Right ventricle myocardium superior (tissue), 1 donor: ENCODE data around the gene COA7. TPM values are rescaled to one million over a fixed set of nuclear protein-coding genes. Genes with fewer than 3 reads are reported as not detected.
"Not testable (repeated sequence)": the region's sequence is repeated elsewhere in the genome, so short reads cannot be mapped to it uniquely, and the experiment has no call there.

Source experiments
- ATAC-seq: fragments of 200-7000 bp; cut with Tn5 transposase; one replicate; pipeline ENCODE4 v1.9.1; 2020; ENCODE audit warnings: mild to moderate bottlenecking; ENCODE audit not compliant: poor library complexity
- DNase-seq: peaks from one replicate; pipeline ENCODE4 v3.0.0-alpha.2; 2020
- intact Hi-C: fragments of 100-400 bp; cut with DNase I; formaldehyde crosslinking; loops from one replicate; pipeline ENCODE4 v1.11.2; 2022
- long read RNA-seq: library from polyadenylated mRNA; unstranded; transcript quantifications from one replicate; pipeline ENCODE4 v2.0.0, GENCODE V29; 2021
- total RNA-seq: library from RNA; stranded (reverse); fragmentation: NEBNext Ultra II Directional; extraction: Animal tissue kit (Norgen Biotek cat#: 25700); gene quantifications from one replicate; pipeline ENCODE4 v1.2.1, GENCODE V29; 2021
- donor health status: DM: no; HTN: yes; CAD: no; lungs with severe emphysema.

Gene COA7
- total RNA-seq, result 18.6 TPM
- long read RNA-seq, full-length matches to known transcripts, result 12 of 14 reads
- long read RNA-seq, partial matches to known transcripts, result 0 of 14 reads
- long read RNA-seq, other reads (novel, unspliced or antisense), result 2 of 14 reads

DNA sequence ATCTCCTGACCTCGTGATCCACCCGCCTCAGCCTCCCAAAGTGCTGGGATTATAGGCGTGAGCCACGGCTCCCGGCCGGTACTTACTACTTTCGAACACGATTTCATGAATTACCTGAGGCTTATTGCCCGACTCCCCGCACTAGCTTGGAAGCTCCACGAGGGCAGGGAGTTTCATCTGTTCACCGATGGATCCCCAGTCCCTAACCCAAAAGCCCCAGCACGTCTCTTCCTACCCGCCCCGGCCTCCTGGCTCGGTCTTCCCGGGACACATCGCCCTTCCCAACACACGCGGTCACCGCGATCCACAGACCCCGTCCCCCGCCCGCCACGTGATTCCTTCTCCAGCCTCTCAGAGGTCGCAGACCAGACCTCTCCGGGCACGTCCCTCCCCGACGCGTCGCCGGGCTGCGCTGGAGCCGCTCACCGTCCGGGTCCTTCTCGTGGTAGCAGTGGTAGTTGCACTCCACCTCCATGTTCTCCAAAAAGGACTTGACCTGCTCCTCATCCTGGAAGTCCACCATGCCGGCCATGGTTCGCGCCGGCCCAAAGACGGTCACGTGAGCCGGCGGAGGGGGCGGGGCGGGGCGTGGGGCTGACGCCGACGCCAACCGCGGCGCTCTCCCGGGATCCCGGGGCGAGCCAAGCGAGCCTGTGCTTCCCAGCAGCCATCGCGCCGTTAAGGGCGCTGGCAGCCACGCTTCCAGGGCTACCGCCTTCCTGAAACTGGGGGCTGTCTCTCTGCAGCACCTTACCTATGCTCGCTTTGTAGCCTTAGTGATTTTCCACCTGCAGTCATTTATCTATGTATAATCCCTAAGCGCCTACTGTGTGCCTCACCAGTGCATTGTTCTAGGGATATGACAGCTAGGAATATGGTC lies at the start of gene COA7:
COA7 (minus strand) TSS at position 553 of the 880 bp plus-strand sequence; CDS start at position 532, 21 bp downstream.
- DNase-seq (peak; percentile 93), ATAC-seq (peak; percentile 91)
- intact Hi-C loops, result no loop called here

DNA sequence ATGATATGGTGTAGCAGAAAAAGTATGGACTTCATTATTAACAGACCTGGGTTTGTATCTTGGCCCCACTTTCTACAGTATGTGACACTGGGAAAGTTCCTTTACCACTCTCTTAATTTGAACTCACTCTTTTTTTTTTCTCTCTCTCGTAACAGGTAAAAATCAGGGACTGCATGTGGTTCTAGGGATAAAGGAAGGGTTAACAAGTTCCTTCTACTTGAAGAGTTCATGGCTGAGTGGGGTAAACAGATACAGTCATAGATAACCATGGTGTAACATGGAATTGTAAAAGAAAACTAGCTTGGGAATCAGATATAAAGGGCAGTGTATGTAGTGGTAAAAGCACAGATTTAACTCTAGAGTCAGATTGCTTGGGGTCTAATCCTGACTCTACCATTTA lies 49.3 kb upstream of the COA7 start:
- intact Hi-C loops, result no loop called here
- DNase-seq, result no peak

DNA sequence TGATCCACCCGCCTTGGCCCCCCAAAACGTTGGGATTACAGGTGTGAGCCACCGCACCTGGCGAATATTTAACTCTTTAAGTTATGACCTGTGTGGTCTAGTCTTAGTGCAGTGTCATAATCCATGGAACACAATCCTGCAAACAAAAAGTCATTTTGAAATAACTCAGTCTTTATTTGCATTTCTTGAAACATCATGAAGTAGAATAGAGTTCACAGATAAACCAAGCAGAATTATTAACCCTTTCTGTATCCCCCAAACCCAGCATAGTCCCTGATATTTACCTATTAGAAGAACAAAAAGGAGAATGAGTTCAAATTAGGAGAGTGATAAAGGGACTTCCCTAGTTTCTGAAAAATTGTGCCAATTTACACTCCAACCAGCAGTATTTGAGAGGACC lies 48.0 kb upstream of the COA7 start:
- DNase-seq, result no peak
- ATAC-seq, result no peak
- intact Hi-C loops, result no loop called here

More for the DNA sequence above, 49.3 kb upstream of the COA7 start:
- no peak for ATAC-seq

DNA sequence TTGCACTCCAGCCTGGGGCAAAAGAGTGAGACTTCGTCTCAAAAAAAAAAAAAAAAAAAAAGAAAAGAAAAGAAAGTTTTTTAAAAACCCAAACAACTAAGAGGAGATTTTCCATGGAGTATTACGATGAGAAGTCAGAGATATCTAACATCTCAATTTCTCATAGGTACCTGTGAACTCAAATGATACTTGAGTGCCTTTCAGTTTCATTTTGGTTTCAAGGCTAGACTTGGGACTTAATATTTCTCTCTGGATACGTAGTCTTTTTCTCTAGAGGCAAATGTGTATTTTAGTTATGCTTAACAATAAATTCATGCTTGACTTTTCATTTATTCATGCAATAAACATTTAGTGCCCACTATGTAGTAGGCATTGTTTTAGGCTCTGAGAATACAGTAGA lies 43.1 kb upstream of the COA7 start:
- ATAC-seq, result no peak

DNA sequence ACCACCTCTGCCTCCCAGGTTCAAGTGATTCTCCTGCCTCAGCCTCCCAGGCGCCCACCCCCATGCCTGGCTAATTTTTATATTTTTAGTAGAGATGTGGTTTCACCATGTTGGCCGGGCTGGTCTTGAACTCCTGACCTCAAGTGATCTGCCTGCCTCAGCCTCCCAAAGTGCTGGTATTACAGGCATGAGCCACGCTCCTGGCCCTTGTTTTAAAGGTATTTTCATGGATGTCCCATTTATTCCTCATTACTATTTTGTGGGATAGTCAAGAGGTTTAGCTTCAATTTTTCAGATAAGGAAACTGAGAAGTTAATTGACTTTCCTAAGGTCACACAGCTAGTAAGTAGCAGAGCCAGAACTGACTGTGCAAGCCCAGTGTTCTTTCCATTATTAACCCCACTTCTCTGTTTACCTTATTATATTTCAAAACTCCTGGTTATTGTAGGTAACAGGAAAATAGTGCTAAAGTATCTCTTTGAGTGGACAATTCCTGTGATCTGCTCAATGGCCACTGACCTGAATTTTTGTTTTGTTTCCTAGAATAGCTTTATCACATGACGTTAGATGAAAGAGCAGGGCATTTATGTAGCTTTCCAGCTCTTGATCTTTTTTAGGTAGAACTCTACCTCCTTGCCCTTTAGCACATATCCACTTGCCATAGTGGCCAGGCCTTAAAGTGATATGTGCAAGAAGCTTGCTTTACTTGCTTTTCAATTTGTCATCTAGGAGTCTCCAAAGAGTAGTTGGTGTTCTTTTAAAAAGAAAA lies 41.7 kb upstream of the COA7 start:
- intact Hi-C loops, result no loop called here
- ATAC-seq, result peak; percentile 41
- DNase-seq, result no peak

More for the DNA sequence above, 43.1 kb upstream of the COA7 start:
- intact Hi-C loops, result no loop called here
- DNase-seq, result no peak

DNA sequence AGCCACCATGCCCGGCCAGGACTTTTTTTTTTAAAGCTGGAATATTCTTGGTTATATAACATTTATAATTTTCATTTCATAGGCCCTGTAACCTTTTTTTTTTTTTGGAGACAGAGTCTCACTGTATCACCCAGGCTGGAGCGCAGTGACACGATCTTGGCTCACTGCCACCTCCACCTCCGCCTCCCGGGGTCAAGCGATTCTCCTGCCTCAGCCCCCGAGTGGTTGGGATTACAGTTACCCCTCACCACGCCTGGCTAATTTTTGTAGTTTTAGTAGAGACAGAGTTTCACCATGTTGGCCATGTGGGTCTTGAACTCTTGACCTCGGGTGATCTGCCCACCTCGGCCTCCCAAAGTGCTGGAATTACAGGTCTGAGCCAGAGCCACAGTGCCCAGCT lies 40.7 kb upstream of the COA7 start:
- intact Hi-C loops, result no loop called here
- DNase-seq, result peak; percentile 46
- ATAC-seq, result peak; percentile 38

DNA sequence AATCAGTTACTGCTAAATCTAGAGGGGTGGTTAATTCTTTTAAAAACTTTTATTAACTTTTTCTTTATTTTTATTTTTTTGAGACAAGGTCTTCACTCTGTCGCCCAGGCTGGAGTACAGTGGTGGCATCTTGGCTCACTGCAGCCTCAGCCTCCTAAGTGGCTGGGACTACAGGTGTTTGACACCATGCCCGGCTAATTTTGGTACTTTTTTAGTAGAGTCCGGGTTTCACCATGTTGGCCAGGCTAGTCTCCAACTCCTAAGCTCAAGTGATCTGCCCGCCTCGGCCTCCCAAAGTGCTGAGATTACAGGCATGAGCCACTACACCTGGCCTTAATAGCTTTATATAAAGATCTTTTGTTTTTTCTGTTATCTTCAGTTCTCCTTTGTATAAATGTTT lies 40.0 kb upstream of the COA7 start:
- intact Hi-C loops, result no loop called here
- peak; percentile 48 for ATAC-seq
- DNase-seq, result no peak

DNA sequence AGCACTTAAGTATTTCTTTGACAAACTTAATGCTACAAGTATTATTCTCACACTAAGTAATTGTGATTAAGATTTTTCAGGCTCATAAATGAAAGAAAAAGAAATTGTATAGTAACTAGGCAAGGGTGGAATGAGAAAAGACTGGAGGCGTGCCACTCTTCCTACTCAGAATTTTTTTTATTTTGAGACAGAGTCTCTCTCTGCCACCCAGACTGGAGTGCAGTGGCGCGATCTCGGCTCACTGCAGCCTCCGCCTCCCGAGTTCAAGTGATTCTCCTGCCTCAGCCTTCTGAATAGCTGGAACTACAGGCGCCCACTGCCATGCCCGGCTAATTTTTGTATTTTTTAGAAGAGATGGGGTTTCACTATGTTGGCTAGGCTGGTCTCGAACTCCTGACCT lies 37.2 kb upstream of the COA7 start:
- ATAC-seq, DNase-seq, intact Hi-C loops: not testable (repeated sequence)

DNA sequence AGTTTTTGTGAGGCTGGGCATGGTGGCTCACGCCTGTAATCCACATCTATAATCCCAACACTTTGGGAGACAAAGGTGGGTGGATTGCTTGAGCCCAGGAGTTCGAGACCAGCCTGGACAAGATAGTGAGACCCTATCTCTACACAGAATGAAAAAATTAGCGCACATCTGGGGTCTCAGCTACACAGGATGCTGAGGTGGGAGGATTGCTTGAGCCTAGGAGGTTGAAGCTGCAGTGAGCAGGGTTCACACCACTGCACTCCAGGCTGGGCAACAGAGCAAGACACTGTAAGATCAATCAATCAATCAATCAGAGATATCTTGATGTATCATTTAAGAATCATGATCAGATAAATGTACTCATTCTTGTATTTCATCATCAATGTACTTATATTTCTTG lies 35.2 kb upstream of the COA7 start:
- no peak for DNase-seq
- intact Hi-C loops, result no loop called here
- ATAC-seq, result no peak

DNA sequence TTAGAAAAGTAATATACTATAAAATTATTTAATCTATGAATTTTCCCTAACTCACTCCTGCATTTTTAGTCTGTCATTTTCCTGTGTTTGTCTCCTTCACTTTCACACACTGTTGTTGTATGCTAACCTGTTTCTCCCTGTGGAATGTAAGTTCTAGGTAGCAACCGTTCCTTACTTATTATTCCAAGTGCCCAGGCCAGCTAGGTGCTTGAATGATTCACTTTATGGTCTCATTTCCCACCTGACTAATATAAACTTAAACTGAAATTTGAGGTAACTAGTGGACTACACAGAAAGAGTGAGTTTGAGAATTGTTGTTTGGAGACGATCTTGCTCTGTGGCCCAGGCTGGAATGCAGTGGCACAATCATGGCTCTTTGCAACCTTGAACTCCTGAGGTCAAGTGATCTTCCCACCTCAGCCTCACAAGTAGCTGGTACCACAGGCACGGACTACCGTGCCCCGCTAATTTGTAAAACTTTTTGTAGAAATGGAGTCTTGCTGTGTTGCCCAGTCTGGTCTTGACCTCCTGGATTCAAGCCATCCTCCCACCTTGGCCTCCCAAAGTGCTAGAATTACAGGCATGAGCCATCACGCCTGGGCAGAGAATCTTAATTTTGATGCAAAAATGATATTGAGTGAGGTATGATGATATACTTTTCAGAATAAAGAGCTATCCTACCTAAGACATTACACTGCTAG lies 30.0 kb upstream of the COA7 start:
- DNase-seq (no peak), ATAC-seq (no peak)
- intact Hi-C loops, result no loop called here

DNA sequence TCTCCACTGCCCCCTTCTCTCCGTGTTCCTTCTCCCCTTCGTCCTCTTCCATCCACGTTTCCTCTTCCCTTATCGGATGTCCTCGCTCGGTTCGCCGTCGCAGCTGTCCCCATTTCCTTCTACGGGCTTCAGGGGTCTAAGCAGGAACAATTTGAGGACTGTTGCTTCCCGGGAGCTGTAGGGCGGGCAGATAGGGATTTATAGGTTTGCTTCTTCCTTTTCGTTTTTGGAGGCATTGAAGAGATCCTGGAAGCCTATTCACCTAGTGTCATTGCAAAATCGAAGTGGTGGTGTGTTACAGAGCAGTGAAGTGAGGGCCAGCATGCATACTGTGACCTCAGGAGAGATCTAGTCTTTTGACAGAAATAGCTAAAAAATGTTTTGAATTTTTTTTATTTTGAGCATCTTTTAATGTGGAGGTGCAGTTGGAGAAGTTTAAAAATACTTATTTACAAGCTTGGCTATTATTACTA lies 29.0 kb upstream of the COA7 start:
- DNase-seq, result no peak
- intact Hi-C loops, result no loop called here
- peak; percentile 23 for ATAC-seq

DNA sequence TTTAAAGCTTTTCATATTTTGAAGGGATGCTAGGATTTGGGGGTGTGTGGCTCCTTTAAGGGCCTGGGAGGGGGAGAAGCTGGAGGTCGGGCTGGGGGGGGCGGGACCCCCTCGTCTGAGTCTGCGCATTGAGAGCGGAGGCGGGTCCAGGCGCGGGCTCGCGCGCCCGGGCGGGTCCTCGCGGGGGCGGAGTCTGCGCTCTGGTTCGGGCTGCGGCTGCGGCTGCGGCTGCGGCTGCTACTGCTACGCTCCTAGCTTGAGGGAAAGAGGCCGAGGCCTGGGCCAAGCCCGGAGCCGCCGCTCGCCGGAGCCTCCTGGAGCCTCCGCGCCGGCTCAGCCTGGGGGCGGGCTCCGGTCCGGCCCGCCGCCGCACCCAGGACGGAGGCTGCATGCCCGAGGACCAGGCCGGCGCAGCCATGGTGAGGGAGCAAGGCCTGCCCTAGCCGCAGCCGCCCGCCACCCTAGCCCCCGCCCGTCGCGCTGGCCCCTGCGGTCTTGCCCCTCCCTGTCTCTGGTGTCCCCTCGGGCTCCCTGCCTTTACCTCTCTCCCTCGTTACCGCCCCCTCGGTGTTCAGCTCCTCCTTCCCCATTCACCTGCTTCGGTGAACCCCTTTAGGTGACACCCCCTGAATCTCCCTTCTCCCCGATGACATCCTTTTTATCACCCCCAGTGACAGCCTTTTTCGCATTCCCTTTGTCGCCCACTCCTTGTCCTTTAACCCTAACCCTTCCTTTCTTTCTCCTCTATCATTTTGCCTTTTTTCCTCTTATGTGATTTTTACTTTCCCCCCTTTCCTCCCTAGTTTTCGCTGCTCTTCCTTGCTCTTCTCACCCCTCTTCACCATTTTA lies 28.3 kb upstream of the COA7 start, which contains the start of gene ZYG11B:
ZYG11B (plus strand) TSS at position 189 of the 849 bp plus-strand sequence; CDS start at position 390, 201 bp downstream.
- DNase-seq (peak; percentile 94), ATAC-seq (peak; percentile 98)
- intact Hi-C loops, result no loop called here

DNA sequence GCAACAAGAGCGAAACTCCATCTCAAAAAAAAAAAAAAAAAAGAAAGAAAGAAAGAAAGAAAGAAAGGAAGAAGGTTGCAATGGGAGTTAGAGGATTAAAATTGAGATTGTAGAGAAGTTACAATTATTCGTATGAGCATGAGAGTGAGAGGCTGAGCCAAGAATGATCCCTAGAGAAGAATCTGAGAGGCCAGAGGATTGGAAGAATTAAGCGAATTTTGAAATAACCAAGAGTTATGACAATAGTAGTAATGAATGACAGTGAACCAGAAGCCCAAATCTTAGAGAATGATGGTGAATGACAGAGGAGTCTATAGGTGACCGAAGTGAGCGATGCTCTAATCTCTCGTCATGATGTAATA lies 27.7 kb upstream of the COA7 start:
- DNase-seq (no peak), ATAC-seq (no peak)
- intact Hi-C loops, result no loop called here

DNA sequence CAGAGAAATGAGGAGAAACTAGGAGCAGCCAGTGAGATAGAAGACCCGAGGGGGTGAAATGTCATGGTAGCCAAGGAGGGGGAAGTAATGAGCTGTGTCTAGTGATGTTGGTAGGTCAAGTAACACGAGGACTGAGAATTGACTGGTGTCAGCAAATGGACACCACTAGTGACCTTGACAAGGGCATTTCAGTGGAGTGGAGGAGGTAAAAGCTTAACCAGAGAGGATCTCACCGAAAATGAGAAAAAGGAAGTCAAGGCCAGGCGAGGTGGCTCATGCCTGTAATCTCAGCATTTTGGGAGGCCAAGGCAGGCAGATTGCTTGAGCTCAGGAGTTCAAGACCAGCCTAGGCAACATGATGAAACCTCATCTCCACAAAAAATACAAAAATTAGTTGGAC lies 25.1 kb upstream of the COA7 start:
- ATAC-seq (no peak), DNase-seq (no peak)
- intact Hi-C loops, result no loop called here

DNA sequence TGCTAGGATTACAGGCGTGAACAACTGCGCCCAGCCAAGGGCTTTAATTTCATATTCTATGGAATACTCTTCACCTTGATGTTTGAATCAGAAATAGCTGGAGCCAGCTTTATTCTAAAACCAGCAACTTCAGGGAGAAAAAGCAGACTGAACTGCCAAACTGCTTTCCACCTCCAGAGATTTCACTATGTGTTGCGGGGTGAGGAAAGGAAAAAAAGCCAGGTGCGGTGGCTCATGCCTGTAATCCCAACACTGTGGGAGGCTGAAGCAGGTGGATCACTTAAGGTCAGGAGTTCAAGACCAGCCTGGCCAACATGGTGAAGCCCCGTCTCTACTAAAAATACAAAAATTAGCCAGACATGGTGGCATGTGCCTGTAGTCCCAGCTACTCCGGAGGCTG lies 17.1 kb upstream of the COA7 start:
- not testable (repeated sequence) for ATAC-seq, DNase-seq

DNA sequence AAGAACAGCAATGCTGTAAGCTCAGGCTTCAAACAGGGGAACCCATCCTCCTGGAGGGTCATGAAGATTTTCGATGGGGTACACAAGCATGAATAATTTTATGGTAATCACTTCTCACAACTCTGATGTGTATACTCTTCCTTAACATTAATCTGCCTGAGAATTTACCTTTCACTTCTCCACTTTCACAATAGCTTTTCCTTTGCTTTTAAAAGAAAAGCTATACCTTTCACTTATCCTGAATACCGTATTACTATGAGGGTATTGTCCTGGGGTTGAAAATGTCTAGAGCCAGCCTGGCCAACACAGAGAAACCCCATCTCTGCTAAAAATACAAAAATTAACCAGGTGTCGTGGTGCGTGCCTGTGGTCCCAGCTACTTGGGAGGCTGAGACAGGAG lies 15.4 kb upstream of the COA7 start:
- intact Hi-C loops, result no loop called here
- ATAC-seq (no peak), DNase-seq (no peak)

More for the DNA sequence above, 17.1 kb upstream of the COA7 start:
- intact Hi-C loops, result not testable (repeated sequence)

DNA sequence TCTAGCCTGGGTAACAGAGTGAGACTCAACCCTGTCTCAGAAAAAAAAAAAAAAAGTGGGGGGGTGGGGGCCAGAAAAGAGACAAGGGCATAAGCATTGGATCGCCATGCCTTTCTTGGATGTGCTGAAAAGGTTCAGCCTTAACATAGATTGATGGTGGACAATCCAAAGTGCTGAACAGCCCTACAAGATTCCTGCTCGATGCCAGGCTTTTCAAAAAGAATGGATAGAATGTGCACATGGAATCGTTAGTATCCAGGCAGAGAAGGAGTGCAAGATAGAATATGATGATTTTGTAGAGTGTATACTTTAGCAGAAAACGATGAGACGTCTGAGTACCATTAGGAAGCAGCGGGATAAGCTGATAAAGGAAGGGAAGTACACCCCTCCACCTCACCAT lies 10.9 kb upstream of the COA7 start:
- no peak for DNase-seq
- intact Hi-C loops, result loop anchor here (10.0 kb wide), 1 partner anchor 216 kb away; the partner anchor contains the start of genes ECHDC2 and SCP2
- no peak for ATAC-seq
